Measurements from ENCODE around the gene FBXW8.

FBXW8 gene

GRCh38 chr12:116884871-116885270 lies 25.9 kb upstream of the FBXW8 start:
- FAIRE-seq (no peak), DNase-seq (ENCODE audit: extremely low spot score, insufficient read length, low read depth) (no peak)

GRCh38 chr12:116885491-116885890 lies 25.3 kb upstream of the FBXW8 start:
- no peak for DNase-seq (ENCODE audit: extremely low spot score, insufficient read length, low read depth)
- no peak for FAIRE-seq

- DNase-seq (ENCODE audit: extremely low spot score, insufficient read length, low read depth), result no peak
- no peak for FAIRE-seq
Measured at GRCh38 chr12:116887244-116887643, 23.5 kb upstream of the FBXW8 start.

- FAIRE-seq (no peak), DNase-seq (ENCODE audit: extremely low spot score, insufficient read length, low read depth) (no peak)
Measured at GRCh38 chr12:116887897-116888296, 22.9 kb upstream of the FBXW8 start.

GRCh38 chr12:116890330-116890729 lies 20.4 kb upstream of the FBXW8 start:
- DNase-seq (ENCODE audit: extremely low spot score, insufficient read length, low read depth), result no peak
- no peak for FAIRE-seq

GRCh38 chr12:116891019-116891418 lies 19.7 kb upstream of the FBXW8 start:
- DNase-seq (ENCODE audit: extremely low spot score, insufficient read length, low read depth) (no peak), FAIRE-seq (no peak)

GRCh38 chr12:116892349-116893140 lies 18.2 kb upstream of the FBXW8 start:
- FAIRE-seq (no peak), DNase-seq (ENCODE audit: extremely low spot score, insufficient read length, low read depth) (no peak)

- DNase-seq (ENCODE audit: extremely low spot score, insufficient read length, low read depth) (no peak), FAIRE-seq (no peak)
Measured at GRCh38 chr12:116894913-116895312, 15.8 kb upstream of the FBXW8 start.

GRCh38 chr12:116896411-116896924 lies 14.3 kb upstream of the FBXW8 start:
- FAIRE-seq (no peak), DNase-seq (ENCODE audit: extremely low spot score, insufficient read length, low read depth) (no peak)

- no peak for DNase-seq (ENCODE audit: extremely low spot score, insufficient read length, low read depth)
- FAIRE-seq, result no peak
Measured at GRCh38 chr12:116897476-116897875, 13.3 kb upstream of the FBXW8 start.

- no peak for DNase-seq (ENCODE audit: extremely low spot score, insufficient read length, low read depth)
- FAIRE-seq, result no peak
Measured at GRCh38 chr12:116898669-116899068, 12.1 kb upstream of the FBXW8 start.

- FAIRE-seq, result no peak
- DNase-seq (ENCODE audit: extremely low spot score, insufficient read length, low read depth), result no peak
Measured at GRCh38 chr12:116901612-116902011, 9.1 kb upstream of the FBXW8 start.

- DNase-seq (ENCODE audit: extremely low spot score, insufficient read length, low read depth) (no peak), FAIRE-seq (no peak)
Measured at GRCh38 chr12:116903818-116904217, 6.9 kb upstream of the FBXW8 start.

- DNase-seq (ENCODE audit: extremely low spot score, insufficient read length, low read depth) (no peak), FAIRE-seq (no peak)
Measured at GRCh38 chr12:116906285-116906684, 4.5 kb upstream of the FBXW8 start.

- no peak for DNase-seq (ENCODE audit: extremely low spot score, insufficient read length, low read depth)
- FAIRE-seq, result no peak
Measured at GRCh38 chr12:116910280-116910644, 488 bp upstream of the FBXW8 start.

- FAIRE-seq (no peak), DNase-seq (ENCODE audit: extremely low spot score, insufficient read length, low read depth) (no peak)
Measured at GRCh38 chr12:116915326-116915725, 4.6 kb downstream of the FBXW8 start.

GRCh38 chr12:116916122-116916521 lies 5.4 kb downstream of the FBXW8 start:
- no peak for FAIRE-seq
- DNase-seq (ENCODE audit: extremely low spot score, insufficient read length, low read depth), result no peak

- DNase-seq (ENCODE audit: extremely low spot score, insufficient read length, low read depth), result peak; percentile 42
Measured at GRCh38 chr12:116916714-116917114, 6.0 kb downstream of the FBXW8 start.

GRCh38 chr12:116918464-116918863 lies 7.7 kb downstream of the FBXW8 start:
- DNase-seq (ENCODE audit: extremely low spot score, insufficient read length, low read depth), result no peak
- FAIRE-seq, result no peak

More at GRCh38 chr12:116916714-116917114, 6.0 kb downstream of the FBXW8 start:
- FAIRE-seq, result peak; percentile 70

- FAIRE-seq (no peak), DNase-seq (ENCODE audit: extremely low spot score, insufficient read length, low read depth) (no peak)
Measured at GRCh38 chr12:116919247-116919661, 8.5 kb downstream of the FBXW8 start.

GRCh38 chr12:116919706-116920485 lies 9.1 kb downstream of the FBXW8 start:
- no peak for DNase-seq (ENCODE audit: extremely low spot score, insufficient read length, low read depth)
- FAIRE-seq, result no peak
